ENCODE measurements around the gene PDE6A. TPM values are rescaled to one million over a fixed set of nuclear protein-coding genes. Genes with fewer than 3 reads are reported as not detected.

The PDE6A gene
- total RNA-seq, 1 donor from 2014 or later, result 0.10 TPM

GRCh38 chr5:149817539-149818060, 127.0 kb downstream of the PDE6A start:
- DNase-seq (ENCODE audit: low read depth), result no peak

GRCh38 chr5:149816661-149817060, 127.9 kb downstream of the PDE6A start:
- DNase-seq (ENCODE audit: low read depth), result no peak

- no peak for DNase-seq (ENCODE audit: low read depth)
These were observed 133.1 kb downstream of the PDE6A start for GRCh38 chr5:149811453-149811852.

- DNase-seq (ENCODE audit: low read depth), result no peak
These were observed 133.7 kb downstream of the PDE6A start for GRCh38 chr5:149810856-149811255.

GRCh38 chr5:149809931-149810691, 134.5 kb downstream of the PDE6A start:
- DNase-seq (ENCODE audit: low read depth), result no peak

- DNase-seq (ENCODE audit: low read depth), result no peak
These were observed 136.2 kb downstream of the PDE6A start for GRCh38 chr5:149808264-149808982.

Other genes with a start within 250 kb of the PDE6A start
- 0.52 and 0.55 TPM in 2 replicates for gene PPARGC1B, start 214.5 kb downstream of the PDE6A start, total RNA-seq
- gene SLC26A2, start 16.0 kb upstream of the PDE6A start, total RNA-seq, result 97.9 and 100.0 TPM in 2 replicates
- gene TIGD6, start 55.9 kb upstream of the PDE6A start, total RNA-seq, result 3.0 and 7.7 TPM in 2 replicates
- 29.3 and 50.4 TPM in 2 replicates for gene HMGXB3, start 55.9 kb upstream of the PDE6A start, total RNA-seq
- not detected in 2 replicates for gene CSF1R, start 141.8 kb upstream of the PDE6A start, total RNA-seq
- gene PDGFRB, start 211.1 kb upstream of the PDE6A start, total RNA-seq, result 0.30 and 0.52 TPM in 2 replicates
- gene CDX1, start 222.0 kb upstream of the PDE6A start, total RNA-seq, result not detected in 2 replicates
- not detected in 2 replicates for gene SLC6A7, start 245.3 kb upstream of the PDE6A start, total RNA-seq

Data from renal cortical epithelial cell (primary cell).